ENCODE data around the gene APOL2.
"Not testable (repeated sequence)": the region's sequence is repeated elsewhere in the genome, so short reads cannot be mapped to it uniquely, and the experiment has no call there.

- TF ChIP-seq CTCF, EP300 (IDR thresholded peaks at IDR 0.05): not testable (repeated sequence)
These were observed 9.7 kb downstream of the APOL2 start for GRCh38 chr22:36229649-36230048.

Data from ovary (tissue), 3 donors.